Nephron (organoid): ENCODE results near the gene DDX42.

ENCODE experiments used
- H3K27ac Mint-ChIP-seq, 3 experiments: 2 replicates each; pipeline ENCODE4 v1.8.0; 2020; ENCODE audit warnings: mixed read lengths in 3 of 3, mild to moderate bottlenecking in 2 of 3, moderate library complexity in 1 of 3
- H3K27me3 Mint-ChIP-seq: 2 replicates; pipeline ENCODE4 v1.8.0; 2021; ENCODE audit warnings: low read depth, mild to moderate bottlenecking, moderate library complexity, mixed read lengths
- H3K36me3 Mint-ChIP-seq: 2 replicates; pipeline ENCODE4 v1.8.0; 2020; ENCODE audit warnings: low read depth, mixed read lengths
- H3K4me1 Mint-ChIP-seq: 2 replicates; pipeline ENCODE4 v1.8.0; 2020; ENCODE audit warnings: mixed read lengths
- H3K4me3 Mint-ChIP-seq, 3 experiments: 2 replicates each; pipeline ENCODE4 v1.8.0; 2020; ENCODE audit warnings: mild to moderate bottlenecking in 3 of 3, mixed read lengths in 3 of 3, moderate library complexity in 2 of 3
- H3K9me3 Mint-ChIP-seq: 2 replicates; pipeline ENCODE4 v1.8.0; 2020; ENCODE audit warnings: mixed read lengths
- TF ChIP-seq, protein P1 (sequence below), 3 experiments: fragments of 200-600 bp; sonication (generic); IDR thresholded peaks; one replicate each; pipeline ENCODE4 v1.5.0; 2021; ENCODE audit warnings: antibody characterized with exemption in 3 of 3; ENCODE audit not compliant: unreplicated experiment in 3 of 3

The DDX42 gene, protein sequence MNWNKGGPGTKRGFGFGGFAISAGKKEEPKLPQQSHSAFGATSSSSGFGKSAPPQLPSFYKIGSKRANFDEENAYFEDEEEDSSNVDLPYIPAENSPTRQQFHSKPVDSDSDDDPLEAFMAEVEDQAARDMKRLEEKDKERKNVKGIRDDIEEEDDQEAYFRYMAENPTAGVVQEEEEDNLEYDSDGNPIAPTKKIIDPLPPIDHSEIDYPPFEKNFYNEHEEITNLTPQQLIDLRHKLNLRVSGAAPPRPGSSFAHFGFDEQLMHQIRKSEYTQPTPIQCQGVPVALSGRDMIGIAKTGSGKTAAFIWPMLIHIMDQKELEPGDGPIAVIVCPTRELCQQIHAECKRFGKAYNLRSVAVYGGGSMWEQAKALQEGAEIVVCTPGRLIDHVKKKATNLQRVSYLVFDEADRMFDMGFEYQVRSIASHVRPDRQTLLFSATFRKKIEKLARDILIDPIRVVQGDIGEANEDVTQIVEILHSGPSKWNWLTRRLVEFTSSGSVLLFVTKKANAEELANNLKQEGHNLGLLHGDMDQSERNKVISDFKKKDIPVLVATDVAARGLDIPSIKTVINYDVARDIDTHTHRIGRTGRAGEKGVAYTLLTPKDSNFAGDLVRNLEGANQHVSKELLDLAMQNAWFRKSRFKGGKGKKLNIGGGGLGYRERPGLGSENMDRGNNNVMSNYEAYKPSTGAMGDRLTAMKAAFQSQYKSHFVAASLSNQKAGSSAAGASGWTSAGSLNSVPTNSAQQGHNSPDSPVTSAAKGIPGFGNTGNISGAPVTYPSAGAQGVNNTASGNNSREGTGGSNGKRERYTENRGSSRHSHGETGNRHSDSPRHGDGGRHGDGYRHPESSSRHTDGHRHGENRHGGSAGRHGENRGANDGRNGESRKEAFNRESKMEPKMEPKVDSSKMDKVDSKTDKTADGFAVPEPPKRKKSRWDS

GRCh38 chr17:63774141-63774968 lies at the start of gene DDX42:
Gene DDX42, plus strand, starts transcription at chr17:63774170. Its CDS starts 12,880 bp downstream, at chr17:63787050.
- H3K4me1 Mint-ChIP-seq: peaks cover 40% of the 10 kb centered on the region
- TF ChIP-seq, protein P1, sequence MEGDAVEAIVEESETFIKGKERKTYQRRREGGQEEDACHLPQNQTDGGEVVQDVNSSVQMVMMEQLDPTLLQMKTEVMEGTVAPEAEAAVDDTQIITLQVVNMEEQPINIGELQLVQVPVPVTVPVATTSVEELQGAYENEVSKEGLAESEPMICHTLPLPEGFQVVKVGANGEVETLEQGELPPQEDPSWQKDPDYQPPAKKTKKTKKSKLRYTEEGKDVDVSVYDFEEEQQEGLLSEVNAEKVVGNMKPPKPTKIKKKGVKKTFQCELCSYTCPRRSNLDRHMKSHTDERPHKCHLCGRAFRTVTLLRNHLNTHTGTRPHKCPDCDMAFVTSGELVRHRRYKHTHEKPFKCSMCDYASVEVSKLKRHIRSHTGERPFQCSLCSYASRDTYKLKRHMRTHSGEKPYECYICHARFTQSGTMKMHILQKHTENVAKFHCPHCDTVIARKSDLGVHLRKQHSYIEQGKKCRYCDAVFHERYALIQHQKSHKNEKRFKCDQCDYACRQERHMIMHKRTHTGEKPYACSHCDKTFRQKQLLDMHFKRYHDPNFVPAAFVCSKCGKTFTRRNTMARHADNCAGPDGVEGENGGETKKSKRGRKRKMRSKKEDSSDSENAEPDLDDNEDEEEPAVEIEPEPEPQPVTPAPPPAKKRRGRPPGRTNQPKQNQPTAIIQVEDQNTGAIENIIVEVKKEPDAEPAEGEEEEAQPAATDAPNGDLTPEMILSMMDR (IDR thresholded peaks at IDR 0.05; ENCODE audit: unreplicated experiment in 3 of 3): peak in 1 of 3 experiments; percentile 24
- H3K27ac Mint-ChIP-seq: peak within 1 kb of the TSS; percentile 99 to 100 (median 100)
- H3K4me3 Mint-ChIP-seq: peak within 1 kb of the TSS; percentile 98 to 100 (median 98)
- peaks cover 24% of the 10 kb centered on the region for H3K36me3 Mint-ChIP-seq
- no peaks in the 10 kb centered on the region for H3K27me3 Mint-ChIP-seq
- no peaks in the 10 kb centered on the region for H3K9me3 Mint-ChIP-seq

GRCh38 chr17:63735691-63736090 lies 38.3 kb upstream of the DDX42 start:
- no peak overlapping the region for H3K27ac Mint-ChIP-seq
- H3K9me3 Mint-ChIP-seq: no peaks in the 10 kb centered on the region
- H3K36me3 Mint-ChIP-seq: no peaks in the 10 kb centered on the region
- TF ChIP-seq, protein P1 (IDR thresholded peaks at IDR 0.05; ENCODE audit: unreplicated experiment in 3 of 3): no peak
- peak overlapping the region in 1 of 3 experiments; percentile 4 for H3K4me3 Mint-ChIP-seq
- peaks cover 5% of the 10 kb centered on the region for H3K4me1 Mint-ChIP-seq
- H3K27me3 Mint-ChIP-seq: no peaks in the 10 kb centered on the region

GRCh38 chr17:63740464-63741142 lies 33.4 kb upstream of the DDX42 start:
- Mint-ChIP-seq H3K27me3 (no peaks in the 10 kb centered on the region), H3K36me3 (peaks cover 5% of the 10 kb centered on the region), H3K27ac (peak overlapping the region; percentile 94 to 97 (median 95)), H3K4me1 (peaks cover 11% of the 10 kb centered on the region), H3K9me3 (no peaks in the 10 kb centered on the region), H3K4me3 (peak overlapping the region; percentile 84 to 90 (median 88))
- TF ChIP-seq, protein P1 (IDR thresholded peaks at IDR 0.05; ENCODE audit: unreplicated experiment in 3 of 3): no peak

GRCh38 chr17:63741143-63741407 lies 32.9 kb upstream of the DDX42 start:
- Mint-ChIP-seq H3K9me3 (no peaks in the 10 kb centered on the region), H3K4me1 (peaks cover 11% of the 10 kb centered on the region), H3K36me3 (peaks cover 9% of the 10 kb centered on the region), H3K27me3 (no peaks in the 10 kb centered on the region), H3K27ac (peak overlapping the region; percentile 94 to 97 (median 95)), H3K4me3 (peak overlapping the region; percentile 84 to 90 (median 88))
- TF ChIP-seq, protein P1 (IDR thresholded peaks at IDR 0.05; ENCODE audit: unreplicated experiment in 3 of 3): no peak
